Activated CD8-positive, alpha-beta memory T cell treated with anti-CD3 and anti-CD28 coated beads, Interleukin-2, amount 50 U/mL, for 48 hours (primary cell): ENCODE data around the gene SYDE1.
"Not testable (repeated sequence)": the region's sequence is repeated elsewhere in the genome, so short reads cannot be mapped to it uniquely, and the experiment has no call there.

Source experiments
- DNase-seq: peaks from one replicate; pipeline ENCODE4 v3.0.0-alpha.2; 2020

SYDE1 gene

GRCh38 chr19:15107061-15108010 lies at the start of gene SYDE1:
Gene SYDE1, plus strand, starts transcription at chr19:15107401. Its CDS starts 33 bp downstream, at chr19:15107434.
- peak; percentile 70 for DNase-seq

DNA sequence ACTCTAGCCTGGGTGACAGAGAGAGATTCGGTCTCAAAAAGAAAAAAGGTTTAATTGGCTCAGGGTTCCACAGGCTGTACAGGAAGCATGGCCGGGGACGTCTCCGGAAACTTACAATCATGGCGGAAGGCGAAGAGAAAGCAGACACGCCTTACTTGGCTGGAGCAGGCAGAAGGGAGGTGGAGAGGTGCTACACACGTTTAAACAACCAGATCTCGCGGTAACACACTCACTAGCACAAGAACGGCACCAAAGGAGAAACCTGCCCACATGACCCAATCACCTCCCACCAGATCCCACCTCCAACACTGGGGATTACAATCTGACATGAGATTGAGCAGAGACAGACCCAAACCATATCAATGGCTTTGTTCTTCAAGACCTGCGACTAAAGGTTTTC lies 45.2 kb upstream of the SYDE1 start:
- DNase-seq: no peak

- DNase-seq: not testable (repeated sequence)
Observed at GRCh38 chr19:15070386-15070785, 36.8 kb upstream of the SYDE1 start.

DNA sequence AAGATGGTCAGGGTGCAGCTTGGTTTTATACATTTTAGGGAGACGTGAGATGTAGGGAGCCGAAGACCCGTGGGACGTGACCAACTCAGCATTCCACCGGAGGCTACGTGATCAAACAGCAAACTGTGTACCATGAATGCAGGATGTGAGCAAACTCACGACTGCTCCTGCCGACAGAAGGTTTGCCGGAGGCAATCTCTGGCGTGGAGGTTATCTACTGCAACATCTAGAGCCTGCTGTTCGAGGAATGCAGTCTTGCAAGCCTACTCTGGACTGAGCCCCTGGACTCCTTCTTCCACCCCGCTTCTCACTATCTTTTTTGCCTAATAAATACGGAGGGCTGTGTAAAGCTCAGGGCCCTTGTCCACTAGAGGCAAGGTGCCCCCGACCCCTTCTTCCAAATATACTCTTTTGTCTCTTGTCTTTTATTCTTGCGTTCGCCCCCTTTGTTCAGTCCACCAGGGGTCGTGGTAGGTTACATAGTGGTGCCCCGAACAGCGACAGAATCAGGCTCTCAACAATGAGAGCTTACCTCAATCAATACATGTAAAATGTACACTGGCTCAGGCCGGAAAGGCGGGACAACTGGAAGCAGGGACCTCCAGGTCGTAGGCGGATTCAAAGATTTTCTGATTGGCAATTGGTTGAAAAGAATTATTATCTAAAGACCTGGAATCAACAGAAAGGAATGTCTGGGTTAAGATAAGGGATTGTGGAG lies 34.1 kb upstream of the SYDE1 start:
- no peak for DNase-seq

DNA sequence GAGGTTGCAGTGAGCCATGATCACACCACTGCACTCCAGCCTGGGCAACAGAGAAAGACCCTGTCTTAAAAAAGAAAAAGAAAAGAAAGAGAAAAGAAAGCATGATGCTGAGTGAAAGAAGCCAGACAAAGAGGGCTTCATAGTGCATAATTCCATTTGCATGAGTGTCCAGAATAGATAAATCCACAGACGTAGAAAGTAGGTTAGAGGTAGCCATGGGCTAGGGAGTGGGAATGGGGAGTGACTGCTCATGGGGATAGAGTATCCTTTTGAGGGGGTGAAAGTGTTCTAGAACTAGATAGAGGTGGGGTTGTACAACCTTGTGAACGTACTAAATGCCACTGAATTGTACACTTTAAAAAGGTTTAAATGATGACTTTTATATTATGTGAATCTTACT lies 32.8 kb upstream of the SYDE1 start:
- no peak for DNase-seq

DNA sequence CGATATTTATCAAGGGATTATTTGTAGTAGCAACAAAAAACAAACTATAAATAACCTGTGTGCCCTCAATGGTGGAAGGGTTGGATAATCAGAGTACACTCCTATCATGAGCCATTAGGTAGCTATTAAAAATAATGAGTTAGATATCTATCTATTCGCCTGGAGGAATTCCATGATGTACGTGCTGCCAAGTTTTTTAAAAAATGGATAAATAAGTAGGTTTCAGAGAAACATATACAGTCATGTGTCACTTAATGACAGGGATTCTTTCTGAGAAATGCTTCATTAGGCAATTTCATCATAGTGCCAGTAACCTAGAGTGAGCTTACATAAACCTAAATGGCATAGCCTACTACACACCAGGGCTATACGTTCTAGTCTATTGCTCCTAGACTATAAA lies 31.4 kb upstream of the SYDE1 start:
- no peak for DNase-seq

DNA sequence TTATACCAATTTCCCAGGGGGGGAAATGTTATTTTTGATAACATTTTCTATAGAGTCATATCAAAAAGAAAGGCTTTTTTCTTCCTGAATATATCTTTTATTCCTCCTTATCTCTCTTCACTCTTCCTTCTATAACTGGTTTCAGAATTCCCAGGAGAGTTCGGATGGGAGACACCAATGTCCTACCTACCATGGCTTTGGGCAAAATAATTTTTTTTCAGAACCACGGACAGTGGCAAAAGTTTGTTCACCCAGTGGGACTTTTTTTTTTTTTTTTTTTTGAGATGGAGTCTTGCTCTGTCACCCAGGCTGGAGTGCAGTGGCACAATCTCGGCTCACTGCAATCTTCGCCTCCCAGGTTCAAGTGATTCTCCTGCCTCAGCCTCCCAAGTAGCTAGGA lies 27.2 kb upstream of the SYDE1 start:
- DNase-seq: not testable (repeated sequence)

DNA sequence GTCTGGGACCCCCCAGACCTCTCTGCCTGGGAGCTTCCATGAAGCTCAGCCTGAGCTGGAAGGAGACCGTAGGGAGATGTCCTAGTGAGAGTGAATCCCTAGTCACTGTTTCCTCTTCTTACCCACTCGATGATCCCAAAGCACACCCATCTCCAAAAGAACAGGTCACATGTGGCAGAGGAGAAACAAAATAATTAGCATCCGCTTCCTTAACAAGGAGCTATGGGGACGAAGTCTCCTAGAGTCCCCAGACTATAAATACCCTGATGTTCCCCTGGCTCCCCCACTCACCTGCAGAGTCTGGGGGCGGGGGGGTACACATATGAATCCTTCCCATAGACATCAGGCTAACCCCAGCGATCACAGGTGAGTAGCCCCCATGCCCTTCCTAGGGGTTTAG lies 25.3 kb upstream of the SYDE1 start, which contains the start of gene OR1I1:
TSS of gene OR1I1 (plus strand) at position 301 of the 400 bp plus-strand sequence. CDS start 4,855 bp downstream, outside the sequence.
- DNase-seq: no peak

GRCh38 chr19:15087182-15087581 lies 20.0 kb upstream of the SYDE1 start:
- no peak for DNase-seq

DNA sequence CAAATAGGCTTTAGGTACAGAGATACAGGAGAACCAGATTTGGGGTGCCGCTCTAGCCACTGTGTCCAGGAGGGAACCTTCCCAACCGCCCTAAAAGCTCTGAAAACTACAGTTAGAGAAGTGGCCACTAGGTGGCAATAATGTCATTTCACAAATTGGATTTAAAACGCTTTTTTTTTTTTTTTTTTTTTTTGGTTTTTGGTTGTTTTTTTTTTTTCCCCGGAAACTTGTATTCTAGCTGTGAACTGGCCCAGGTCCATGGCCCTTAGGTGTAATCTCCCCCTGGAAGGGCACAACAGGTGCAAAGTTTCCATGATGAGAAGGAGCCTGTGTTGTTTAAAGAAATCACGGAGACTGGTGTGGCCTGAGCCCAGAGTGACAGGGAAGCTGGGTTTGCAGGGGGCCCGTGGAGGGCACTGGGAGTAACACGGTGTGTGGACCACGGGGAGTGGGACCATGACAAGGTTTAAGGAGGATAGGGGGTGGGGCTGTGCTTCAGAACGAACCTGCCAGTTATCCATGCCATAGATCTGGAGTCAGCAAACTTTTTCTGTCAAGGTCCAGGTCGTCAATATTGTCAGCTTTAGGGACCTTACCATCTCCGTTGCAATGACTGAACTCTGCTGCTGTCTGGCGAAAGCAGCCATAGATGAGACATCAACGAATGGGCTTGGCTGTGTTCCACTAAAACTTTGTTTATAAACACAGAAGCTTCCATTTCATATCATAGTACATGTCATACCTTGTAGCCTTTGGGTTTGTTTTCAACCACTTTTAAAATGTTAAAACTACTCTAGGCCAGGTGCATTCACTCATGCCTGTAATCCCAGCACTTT lies 15.1 kb upstream of the SYDE1 start:
- no peak for DNase-seq

DNA sequence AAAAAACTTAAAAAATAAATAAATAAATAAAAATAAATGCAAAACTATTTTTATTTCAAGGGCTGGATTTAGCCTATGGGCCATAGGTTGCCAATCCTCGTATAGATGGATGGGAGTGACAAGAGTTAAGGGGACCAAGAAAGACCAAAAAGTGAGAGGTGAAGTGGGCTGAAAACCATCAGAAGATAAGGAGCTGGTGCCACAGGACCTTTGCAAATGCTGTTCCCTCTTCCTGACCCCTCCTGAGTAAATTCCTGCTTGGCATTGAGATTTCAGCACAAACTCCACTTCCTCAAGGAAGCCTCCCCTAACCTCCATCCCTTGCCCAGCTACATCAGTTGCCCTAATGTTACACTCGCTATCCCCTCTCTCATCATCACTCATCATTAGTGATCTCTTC lies 14.2 kb upstream of the SYDE1 start:
- no peak for DNase-seq

GRCh38 chr19:15096223-15096622 lies 11.0 kb upstream of the SYDE1 start:
- DNase-seq: no peak

GRCh38 chr19:15097980-15098379 lies 9.2 kb upstream of the SYDE1 start:
- DNase-seq: not testable (repeated sequence)

DNA sequence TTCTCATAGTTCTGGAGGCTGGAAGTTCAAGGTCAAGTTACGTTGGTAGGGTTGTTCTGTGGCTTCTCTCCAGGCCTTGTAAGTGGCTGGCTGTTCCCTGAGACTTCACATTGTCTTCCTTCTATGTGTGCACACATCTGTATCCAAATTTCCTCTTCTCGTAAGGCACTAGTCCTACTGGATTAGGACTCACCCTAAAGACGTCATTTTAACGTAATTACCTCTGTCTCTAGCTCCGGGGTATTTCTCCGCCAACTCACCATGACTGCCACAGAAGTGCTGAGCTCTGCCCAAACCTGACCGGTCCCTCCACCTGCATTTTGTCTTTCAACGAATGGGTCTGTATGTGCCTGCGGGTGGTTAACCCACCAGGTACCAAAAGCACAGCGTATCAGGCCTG lies 8.7 kb upstream of the SYDE1 start:
- DNase-seq: no peak

DNA sequence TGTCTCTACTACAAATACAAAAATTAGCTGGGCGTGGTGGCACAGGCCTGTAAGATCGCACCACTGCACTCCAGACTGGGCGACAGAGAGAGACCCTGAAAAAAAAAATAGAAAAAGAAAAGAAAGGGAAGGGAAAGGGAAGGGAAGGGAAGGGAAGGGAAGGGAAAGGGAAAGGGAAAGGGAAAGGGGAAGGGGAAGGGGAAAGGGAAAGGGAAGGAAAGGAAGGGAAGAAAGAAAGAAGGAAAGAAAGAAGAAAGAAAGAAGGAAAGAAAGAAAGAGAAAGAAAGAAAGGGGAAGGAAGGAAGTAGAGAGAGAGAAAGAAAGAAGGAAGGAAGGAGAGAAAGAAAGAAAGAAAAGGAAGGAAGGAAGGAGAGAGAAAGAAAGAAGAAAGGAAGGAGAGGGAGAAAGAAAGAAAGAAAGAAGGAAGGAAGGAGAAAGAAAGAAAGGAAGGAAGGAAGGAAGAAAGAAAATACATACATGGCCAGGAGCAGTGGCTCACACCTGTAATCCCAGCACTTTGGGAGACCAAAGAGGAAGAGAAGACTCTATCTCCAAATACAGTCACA lies 8.1 kb upstream of the SYDE1 start:
- DNase-seq: no peak

GRCh38 chr19:15101479-15102082 lies 5.6 kb upstream of the SYDE1 start:
- peak; percentile 78 for DNase-seq

DNA sequence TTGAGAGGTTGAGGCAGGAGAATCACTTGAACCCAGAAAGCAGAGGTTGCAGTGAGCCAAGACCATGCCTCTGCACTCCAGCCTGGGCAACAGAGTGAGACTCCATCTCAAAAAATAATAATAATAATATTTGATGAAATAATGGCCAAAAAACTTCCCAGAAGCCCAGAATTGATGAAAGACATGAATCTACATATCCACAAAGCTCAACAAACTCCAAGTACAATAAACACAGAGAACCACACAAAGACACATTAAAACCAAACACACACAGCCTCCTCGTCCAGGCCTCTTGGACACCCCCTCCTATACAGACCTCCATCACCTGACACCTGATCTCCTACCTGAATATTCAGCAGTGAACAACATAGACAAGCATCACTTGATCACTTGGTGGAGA lies 3.2 kb upstream of the SYDE1 start:
- no peak for DNase-seq

GRCh38 chr19:15104411-15104810 lies 2.8 kb upstream of the SYDE1 start:
- DNase-seq: no peak

GRCh38 chr19:15105044-15105443 lies 2.2 kb upstream of the SYDE1 start:
- DNase-seq: no peak

GRCh38 chr19:15108145-15108844 lies 1.1 kb downstream of the SYDE1 start:
- no peak for DNase-seq
